Activated CD4-positive, alpha-beta memory T cell treated with anti-CD3 and anti-CD28 coated beads for 36 hours (primary cell): ENCODE measurements around the gene CEP85L. TPM values are rescaled to one million over a fixed set of nuclear protein-coding genes. Genes with fewer than 3 reads are reported as not detected.

Experiments
- CTCF ChIA-PET: fragments of 350-600 bp; sonication (Branson Sonifier 250); formaldehyde crosslinking; loops from one replicate; lab custom pipeline; 2021; ENCODE audit warnings: antibody characterized with exemption, inconsistent platforms; lab: Charles Lee
- POLR2A ChIA-PET: fragments of 350-600 bp; sonication (Branson Sonifier 250); formaldehyde crosslinking; loops from one replicate; lab custom pipeline; 2021; ENCODE audit warnings: antibody characterized with exemption; lab: Charles Lee
- DNase-seq: peaks from one replicate; pipeline ENCODE4 v3.0.0-alpha.2; 2020
- H3K27ac Mint-ChIP-seq: one replicate; pipeline ENCODE4 v1.8.0; 2021; ENCODE audit warnings: mixed read lengths
- H3K27me3 Mint-ChIP-seq: one replicate; pipeline ENCODE4 v1.8.0; 2021; ENCODE audit warnings: mixed read lengths
- H3K36me3 Mint-ChIP-seq: one replicate; pipeline ENCODE4 v1.8.0; 2021; ENCODE audit warnings: mixed read lengths
- H3K4me1 Mint-ChIP-seq: one replicate; pipeline ENCODE4 v1.8.0; 2021; ENCODE audit warnings: low read depth, mixed read lengths
- H3K4me3 Mint-ChIP-seq: one replicate; pipeline ENCODE4 v1.8.0; 2021; ENCODE audit warnings: mild to moderate bottlenecking, mixed read lengths
- H3K9me3 Mint-ChIP-seq: one replicate; pipeline ENCODE4 v1.8.0; 2021; ENCODE audit warnings: mixed read lengths
- intact Hi-C: fragments of 100-400 bp; cut with micrococcal nuclease; formaldehyde crosslinking; loops from one replicate; pipeline ENCODE4 v1.15.1; 2023
- total RNA-seq, 2 experiments: library from RNA; stranded (reverse); gene quantifications; one replicate each; pipeline ENCODE4 v1.2.3, GENCODE V29; 2021

The CEP85L gene
- total RNA-seq, 2 experiments from 2014 or later, result 21.1 to 23.3 TPM

DNA sequence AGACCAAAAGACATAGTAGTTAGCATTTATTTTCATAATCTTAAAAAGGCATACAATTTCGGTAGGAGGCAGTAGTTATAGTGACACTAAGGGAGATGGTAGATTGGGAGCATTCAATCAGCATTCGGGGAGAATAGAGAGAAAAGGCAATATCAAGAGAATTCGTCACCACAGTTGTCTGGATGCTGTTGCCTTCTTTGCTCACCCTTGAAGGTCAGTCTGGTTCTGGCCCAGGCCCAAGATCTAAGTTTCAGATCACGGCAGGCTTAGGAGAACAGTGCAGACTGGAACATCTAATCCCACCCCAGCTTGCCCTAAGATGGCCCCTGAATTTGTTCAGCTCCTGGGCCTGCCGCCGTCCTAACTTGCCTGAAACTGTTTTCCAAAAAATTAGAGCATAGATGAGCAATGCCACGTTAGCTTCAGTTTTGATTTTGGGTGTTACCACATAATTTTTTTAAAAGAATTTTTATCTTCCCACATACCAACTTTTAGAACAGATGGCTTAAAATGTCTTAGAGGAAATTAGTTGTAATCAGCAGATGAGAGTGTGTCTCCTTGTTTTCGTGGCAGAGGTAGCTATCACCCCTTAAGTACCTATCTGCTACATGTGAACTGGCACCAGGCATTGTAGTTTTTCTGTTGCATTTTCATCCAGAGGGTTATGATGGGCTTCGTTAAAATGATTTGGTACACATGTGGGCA lies 8.3 kb upstream of the CEP85L start:
- Mint-ChIP-seq H3K27ac (peak overlapping the region; percentile 82), H3K4me1 (peaks cover 68% of the 10 kb centered on the region), H3K9me3 (no peaks in the 10 kb centered on the region), H3K27me3 (no peaks in the 10 kb centered on the region), H3K36me3 (peaks cover 9% of the 10 kb centered on the region), H3K4me3 (peak overlapping the region; percentile 33)
- ChIA-PET POLR2A (interaction anchor here (1.1 to 1.5 kb wide), 3 partner anchors 27 to 53 kb away, joined by 3 to 7 read pairs (median 3); no protein-coding TSS in a partner anchor), CTCF (interaction anchor here (0.6 to 3.1 kb wide), 2 partner anchors 17 to 50 kb away, joined by 3 to 12 read pairs; no protein-coding TSS in a partner anchor)
- DNase-seq, result no peak
- intact Hi-C loops, result no loop called here

DNA sequence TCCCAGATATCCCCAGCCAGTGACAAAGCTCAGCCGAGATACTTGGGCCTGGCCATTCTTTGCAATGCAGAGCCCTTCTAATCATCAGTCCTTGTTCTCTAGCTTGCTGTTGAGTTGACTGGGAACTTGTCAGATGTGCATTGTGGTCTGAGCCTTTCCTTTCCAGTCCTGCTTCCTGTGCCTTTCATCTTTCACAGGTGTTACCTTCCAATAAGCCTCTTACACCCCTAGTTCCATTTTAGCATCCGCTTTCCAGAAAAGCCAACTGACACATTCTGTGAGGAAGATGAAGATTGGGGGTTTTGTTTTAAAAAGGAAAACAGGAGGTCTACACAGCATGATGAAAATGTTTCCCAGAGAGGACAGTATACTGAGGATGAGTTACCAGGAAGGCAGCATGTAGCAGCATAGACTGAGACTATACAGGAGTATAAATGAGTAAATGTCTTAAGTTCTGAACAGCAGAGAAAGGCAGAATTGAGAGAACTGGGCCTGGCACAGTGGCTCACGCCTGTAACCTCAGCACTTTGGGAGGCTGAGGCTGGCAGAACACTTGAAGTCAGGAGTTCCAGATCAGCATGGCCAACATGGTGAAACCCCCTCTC lies 5.6 kb upstream of the CEP85L start:
- peaks cover 70% of the 10 kb centered on the region for H3K4me1 Mint-ChIP-seq
- POLR2A ChIA-PET, result interaction anchor here (1.6 kb wide), 1 partner anchor 69 kb away, joined by 4 read pairs; no protein-coding TSS in a partner anchor
- H3K9me3 Mint-ChIP-seq, result no peaks in the 10 kb centered on the region
- CTCF ChIA-PET, result interaction anchor here (0.8 to 1.7 kb wide), 4 partner anchors 8 to 144 kb away, joined by 3 to 6 read pairs (median 4); no protein-coding TSS in a partner anchor
- peaks cover 3% of the 10 kb centered on the region for H3K36me3 Mint-ChIP-seq
- H3K27ac Mint-ChIP-seq, result peak overlapping the region; percentile 86
- intact Hi-C loops, result no loop called here
- H3K4me3 Mint-ChIP-seq, result peak overlapping the region; percentile 35
- no peaks in the 10 kb centered on the region for H3K27me3 Mint-ChIP-seq
- DNase-seq, result peak; percentile 51

DNA sequence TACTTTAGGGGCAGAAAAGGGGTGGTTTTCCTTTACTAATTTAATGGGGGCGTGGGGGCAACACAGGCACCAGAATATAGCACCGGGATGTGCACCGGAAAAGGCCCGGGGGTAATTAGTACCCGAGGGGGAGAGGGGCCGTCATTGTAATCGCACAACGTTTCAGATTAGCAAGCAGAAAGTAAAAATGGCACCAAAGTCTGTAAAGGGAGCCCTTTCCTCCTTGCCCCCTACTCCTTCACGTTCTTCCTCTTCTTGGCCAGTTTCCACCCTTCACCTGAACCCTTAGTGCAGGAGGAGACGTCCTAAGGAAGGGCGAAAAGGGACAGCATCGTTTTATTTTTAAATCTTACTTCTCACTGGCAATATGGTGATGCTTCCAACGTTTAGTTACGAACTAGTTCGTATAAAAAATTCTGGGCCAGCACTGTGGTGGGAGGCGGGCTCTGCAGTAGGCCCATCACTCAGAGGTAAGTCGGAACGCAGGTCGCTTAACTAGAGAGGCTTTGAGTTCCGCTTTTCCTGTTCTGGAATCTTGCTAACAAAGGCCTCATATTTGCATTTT lies 742 bp upstream of the CEP85L start:
- H3K9me3 Mint-ChIP-seq, result no peaks in the 10 kb centered on the region
- ChIA-PET POLR2A (interaction anchor here (0.5 to 1.8 kb wide), 9 partner anchors 11 to 283 kb away, joined by 3 to 20 read pairs (median 4); no protein-coding TSS in a partner anchor), CTCF (interaction anchor here (0.8 to 2.1 kb wide), 3 partner anchors 12 to 56 kb away, joined by 3 to 8 read pairs (median 3); no protein-coding TSS in a partner anchor)
- H3K36me3 Mint-ChIP-seq, result no peaks in the 10 kb centered on the region
- H3K4me3 Mint-ChIP-seq, result peak overlapping the region; percentile 87
- intact Hi-C loops, result loop anchor here (1.0 to 5.0 kb wide), 2 partner anchors 12 to 425 kb away; partner anchors contain the start of gene FAM184A
- peak overlapping the region; percentile 93 for H3K27ac Mint-ChIP-seq
- no peak for DNase-seq
- H3K4me1 Mint-ChIP-seq, result peaks cover 54% of the 10 kb centered on the region
- H3K27me3 Mint-ChIP-seq, result no peaks in the 10 kb centered on the region

DNA sequence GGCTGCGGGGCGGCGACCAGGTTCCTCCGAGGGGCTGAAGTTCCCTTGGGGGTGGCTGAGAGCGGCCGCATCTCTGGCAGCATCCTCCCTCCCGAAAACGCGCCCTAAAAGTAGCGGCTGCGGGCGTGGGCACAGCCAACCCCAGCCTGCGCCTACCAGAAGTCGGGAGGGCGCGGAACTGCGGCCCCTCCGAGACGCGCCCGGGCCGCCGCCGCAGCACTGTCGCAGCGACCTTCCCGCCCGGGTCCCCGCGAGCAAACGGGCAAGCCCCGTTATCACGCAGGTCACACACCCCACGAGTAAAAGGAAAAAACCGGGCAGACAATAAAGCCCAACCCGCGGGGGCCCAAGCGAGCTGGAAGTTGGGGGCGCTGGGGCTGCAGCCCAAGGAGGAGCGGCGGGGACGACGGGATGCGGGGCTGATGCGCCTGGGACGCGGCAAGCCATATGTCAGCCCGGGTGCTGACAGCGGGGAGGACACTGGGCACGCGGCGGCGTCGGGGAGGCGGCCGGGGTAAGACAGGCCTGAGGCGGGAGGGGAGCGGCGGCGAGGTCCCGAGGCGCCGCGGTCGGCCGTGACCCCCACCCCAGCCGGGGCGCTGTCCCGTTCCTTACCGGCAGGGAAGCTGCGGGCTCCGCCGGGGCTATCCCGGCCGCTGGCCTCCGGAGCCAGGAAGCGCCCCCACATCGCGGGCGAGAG lies 659 bp downstream of the CEP85L start:
- DNase-seq, result peak; percentile 53
- Mint-ChIP-seq H3K27me3 (no peaks in the 10 kb centered on the region), H3K9me3 (no peaks in the 10 kb centered on the region), H3K4me3 (peak overlapping the region; percentile 84), H3K27ac (peak overlapping the region; percentile 80), H3K36me3 (no peaks in the 10 kb centered on the region), H3K4me1 (peaks cover 49% of the 10 kb centered on the region)
- intact Hi-C loops, result loop anchor here (1.0 to 5.0 kb wide), 9 partner anchors 20 to 427 kb away; partner anchors contain the start of genes ASF1A and FAM184A
- ChIA-PET POLR2A (interaction anchor here (0.6 to 1.8 kb wide), 9 partner anchors 14 to 243 kb away, joined by 3 to 20 read pairs (median 3); partner anchors contain the start of gene ASF1A), CTCF (interaction anchor here (0.8 to 2.1 kb wide), 6 partner anchors 14 to 152 kb away, joined by 3 to 8 read pairs (median 4); no protein-coding TSS in a partner anchor)

DNA sequence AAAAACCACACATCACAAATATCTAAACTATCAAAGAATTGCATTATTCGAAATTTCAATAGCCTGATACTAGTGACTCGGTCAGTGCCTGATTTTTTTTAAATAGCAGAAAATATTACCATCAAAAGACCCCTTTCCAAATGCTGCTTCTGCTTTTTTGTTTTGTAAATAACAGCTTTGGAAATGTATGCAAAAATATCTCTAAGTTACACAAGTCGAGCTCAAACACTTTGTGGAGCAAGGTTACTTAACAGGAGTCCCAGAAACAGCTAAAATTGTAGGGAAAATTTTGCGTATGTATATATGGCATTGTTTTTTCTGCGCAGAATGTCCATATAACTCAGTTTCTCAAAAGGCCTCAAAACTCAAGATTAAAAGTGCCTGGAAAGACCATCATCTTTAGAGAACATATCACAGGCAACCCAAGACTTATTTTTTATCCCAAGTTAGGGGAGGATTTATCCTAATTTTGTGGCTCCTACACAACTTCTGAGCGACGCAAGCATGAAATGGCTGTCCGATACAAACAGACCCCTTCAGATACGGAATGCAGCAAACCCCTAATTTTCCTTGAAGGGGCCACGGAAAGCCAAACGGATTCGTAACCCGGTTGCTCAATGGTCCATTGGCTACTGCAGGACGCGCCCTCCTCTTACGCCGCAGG lies 1.3 kb downstream of the CEP85L start:
- H3K27me3 Mint-ChIP-seq, result no peaks in the 10 kb centered on the region
- intact Hi-C loops, result loop anchor here (2.0 to 5.0 kb wide), 4 partner anchors 19 to 427 kb away; partner anchors contain the start of gene FAM184A
- peak overlapping the region; percentile 65 for H3K27ac Mint-ChIP-seq
- H3K4me3 Mint-ChIP-seq, result peak overlapping the region; percentile 84
- no peaks in the 10 kb centered on the region for H3K36me3 Mint-ChIP-seq
- no peaks in the 10 kb centered on the region for H3K9me3 Mint-ChIP-seq
- DNase-seq, result no peak
- ChIA-PET POLR2A (interaction anchor here (1.0 to 1.8 kb wide), 4 partner anchors 14 to 81 kb away, joined by 3 to 20 read pairs (median 6); no protein-coding TSS in a partner anchor), CTCF (interaction anchor here (0.9 to 2.0 kb wide), 5 partner anchors 17 to 247 kb away, joined by 3 to 5 read pairs (median 3); no protein-coding TSS in a partner anchor)
- H3K4me1 Mint-ChIP-seq, result peaks cover 46% of the 10 kb centered on the region

DNA sequence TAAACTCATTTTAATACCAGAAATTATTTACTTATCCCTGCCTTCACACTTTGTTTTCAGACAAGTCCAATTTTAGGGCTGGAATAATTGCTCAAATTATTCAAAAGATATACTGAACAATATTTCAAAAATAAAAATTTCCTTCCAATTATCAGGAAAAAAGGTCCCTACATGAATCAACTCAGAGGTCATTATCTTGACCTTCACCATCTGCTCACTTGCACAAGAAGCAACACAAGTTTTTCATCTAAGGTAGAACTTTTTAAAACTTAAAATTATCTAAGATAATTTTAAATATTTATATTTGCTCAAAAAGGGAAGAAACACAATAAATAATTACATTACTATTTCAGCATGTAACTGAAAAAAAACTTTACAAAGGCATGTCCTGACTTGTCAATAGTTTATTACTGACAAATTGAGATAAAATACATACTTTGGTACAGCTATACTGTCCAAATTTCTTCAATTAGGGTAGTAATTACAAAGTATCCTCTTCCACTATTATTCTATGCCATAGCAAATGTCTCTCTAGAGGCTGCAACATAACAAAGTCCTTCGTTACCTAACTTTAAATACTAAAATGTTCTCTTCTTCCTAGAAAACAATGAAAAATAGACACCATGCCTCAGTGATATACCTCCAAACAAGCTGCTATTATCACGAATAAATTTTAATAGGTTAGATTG lies 2.4 kb downstream of the CEP85L start:
- no peaks in the 10 kb centered on the region for H3K9me3 Mint-ChIP-seq
- H3K36me3 Mint-ChIP-seq, result no peaks in the 10 kb centered on the region
- H3K27ac Mint-ChIP-seq, result no peak overlapping the region
- DNase-seq, result no peak
- intact Hi-C loops, result no loop called here
- ChIA-PET POLR2A (no interaction called here), CTCF (interaction anchor here (0.9 to 2.0 kb wide), 3 partner anchors 16 to 248 kb away, joined by 3 to 5 read pairs (median 3); no protein-coding TSS in a partner anchor)
- H3K4me1 Mint-ChIP-seq, result peaks cover 51% of the 10 kb centered on the region
- H3K4me3 Mint-ChIP-seq, result peak overlapping the region; percentile 84
- no peaks in the 10 kb centered on the region for H3K27me3 Mint-ChIP-seq

DNA sequence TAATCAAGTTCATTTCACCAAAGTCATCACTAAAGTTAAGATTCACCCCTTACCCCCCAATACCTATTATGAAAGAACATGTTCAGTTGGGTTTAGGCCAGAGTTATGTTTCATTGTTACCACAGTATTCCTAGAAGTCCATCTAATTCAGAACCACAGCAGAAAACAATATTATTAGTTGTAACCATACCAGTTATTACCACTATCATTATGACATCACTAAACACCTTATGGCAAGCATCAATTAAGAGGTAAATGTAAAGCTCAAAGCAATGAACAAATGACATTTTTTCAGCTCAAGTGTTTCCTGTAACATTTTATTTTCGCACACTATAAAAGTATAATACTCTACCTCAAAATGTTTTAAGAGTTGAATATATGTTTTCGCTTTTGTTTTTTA lies 4.4 kb downstream of the CEP85L start:
- Mint-ChIP-seq H3K9me3 (no peaks in the 10 kb centered on the region), H3K27ac (no peak overlapping the region), H3K36me3 (no peaks in the 10 kb centered on the region), H3K27me3 (no peaks in the 10 kb centered on the region), H3K4me1 (peaks cover 39% of the 10 kb centered on the region), H3K4me3 (no peak overlapping the region)
- intact Hi-C loops, result no loop called here
- ChIA-PET CTCF (no interaction called here), POLR2A (no interaction called here)
- DNase-seq, result no peak

DNA sequence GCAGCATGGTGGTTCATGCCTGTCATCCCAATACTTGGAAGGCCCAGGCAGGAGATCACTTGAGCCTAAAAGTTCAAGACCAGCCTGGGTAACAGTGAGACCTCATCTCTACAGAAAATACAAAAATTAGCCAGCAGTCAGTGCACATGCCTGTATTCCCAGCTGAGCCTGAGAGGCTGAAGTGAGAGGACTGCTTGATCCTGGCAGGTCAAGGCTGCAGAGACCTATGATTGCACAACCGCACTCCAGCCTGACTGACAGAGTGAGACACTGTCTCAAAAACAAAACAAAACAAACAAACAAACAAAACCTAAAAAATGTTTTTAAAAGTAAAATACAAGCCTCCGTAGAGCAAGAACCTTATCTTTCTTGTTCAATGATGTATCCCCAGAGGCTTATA lies 6.0 kb downstream of the CEP85L start:
- Mint-ChIP-seq H3K27me3 (no peaks in the 10 kb centered on the region), H3K36me3 (no peaks in the 10 kb centered on the region), H3K4me3 (no peak overlapping the region), H3K4me1 (peaks cover 45% of the 10 kb centered on the region), H3K27ac (no peak overlapping the region), H3K9me3 (no peaks in the 10 kb centered on the region)
- CTCF ChIA-PET, result no interaction called here
- DNase-seq, result no peak
- intact Hi-C loops, result no loop called here
- POLR2A ChIA-PET, result no interaction called here

DNA sequence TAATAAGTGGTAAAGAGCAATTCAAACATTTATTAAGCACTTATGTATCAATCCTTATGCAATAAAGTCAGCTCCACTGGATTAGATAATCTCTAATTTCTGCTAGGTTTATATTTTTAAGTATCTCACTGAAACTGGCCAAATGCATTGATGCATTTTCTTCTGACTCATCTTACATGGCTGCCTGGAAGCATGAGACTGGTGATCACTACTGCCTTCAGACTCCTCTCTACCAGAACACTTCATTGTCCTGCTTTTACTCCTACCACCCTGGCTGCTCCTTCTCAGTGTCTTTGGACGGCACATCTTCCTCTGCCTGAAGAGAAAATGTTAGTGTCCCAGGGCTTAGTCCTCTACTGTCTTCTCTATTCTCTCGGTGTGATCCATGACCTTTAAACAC lies 7.4 kb downstream of the CEP85L start:
- CTCF ChIA-PET, result no interaction called here
- peaks cover 45% of the 10 kb centered on the region for H3K4me1 Mint-ChIP-seq
- POLR2A ChIA-PET, result no interaction called here
- no peaks in the 10 kb centered on the region for H3K36me3 Mint-ChIP-seq
- no peak overlapping the region for H3K4me3 Mint-ChIP-seq
- intact Hi-C loops, result no loop called here
- DNase-seq, result no peak
- no peaks in the 10 kb centered on the region for H3K9me3 Mint-ChIP-seq
- no peak overlapping the region for H3K27ac Mint-ChIP-seq
- no peaks in the 10 kb centered on the region for H3K27me3 Mint-ChIP-seq

DNA sequence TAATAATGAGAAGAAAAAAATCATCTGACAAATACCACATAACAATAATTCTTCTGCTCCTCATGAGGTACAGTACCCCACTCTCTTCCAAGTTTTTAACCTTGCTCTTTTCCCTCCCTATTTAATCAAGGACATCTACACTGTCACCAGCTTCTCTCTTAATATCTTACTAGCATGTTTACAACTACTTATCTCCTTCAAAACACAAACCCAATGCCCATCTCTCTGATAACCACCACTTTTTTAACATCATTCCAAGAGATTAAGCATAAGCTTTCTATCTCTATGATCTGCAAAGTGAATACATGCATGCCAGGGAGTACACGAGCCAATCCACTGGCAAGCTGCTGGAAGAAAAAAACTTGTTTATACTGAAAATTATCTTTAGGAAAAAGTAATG lies 10.3 kb downstream of the CEP85L start:
- Mint-ChIP-seq H3K4me3 (no peak overlapping the region), H3K9me3 (no peaks in the 10 kb centered on the region), H3K4me1 (peaks cover 56% of the 10 kb centered on the region), H3K36me3 (peaks cover 5% of the 10 kb centered on the region), H3K27me3 (no peaks in the 10 kb centered on the region), H3K27ac (no peak overlapping the region)
- ChIA-PET CTCF (no interaction called here), POLR2A (interaction anchor here (1.0 kb wide), 1 partner anchor 11 kb away, joined by 3 read pairs; the partner anchor contains the start of gene CEP85L)
- intact Hi-C loops, result no loop called here
- no peak for DNase-seq
